B cell (primary cell): Measurements from ENCODE around the gene FAM72D.
"Not testable (repeated sequence)": the region's sequence is repeated elsewhere in the genome, so short reads cannot be mapped to it uniquely, and the experiment has no call there.

ENCODE experiments used
- CTCF ChIP-seq: fragments of 200-600 bp; IDR thresholded peaks from one replicate; pipeline ENCODE4 v1.8.0; 2022; ENCODE audit warnings: antibody characterized with exemption, mild to moderate bottlenecking
- EZH2 ChIP-seq: IDR thresholded peaks from 2 replicates; pipeline ENCODE4 v1.6.1; 2012; ENCODE audit warnings: borderline replicate concordance, low read depth, mild to moderate bottlenecking, moderate library complexity, low read length; ENCODE audit not compliant: insufficient read depth, poor library complexity, severe bottlenecking

- TF ChIP-seq CTCF, EZH2: not testable (repeated sequence)
These were observed 24.2 kb upstream of the FAM72D start for GRCh38 chr1:145071569-145071968.
